ENCODE results near the gene LIN7B. TPM values are rescaled to one million over a fixed set of nuclear protein-coding genes. Genes with fewer than 3 reads are reported as not detected.
A peak's percentile ranks its signal among the peaks of the same experiment; 100 is the strongest.

The LIN7B gene
- total RNA-seq, 4 donors from 2014 or later, result 6.5 to 19.8 (median 13.2) TPM

DNA sequence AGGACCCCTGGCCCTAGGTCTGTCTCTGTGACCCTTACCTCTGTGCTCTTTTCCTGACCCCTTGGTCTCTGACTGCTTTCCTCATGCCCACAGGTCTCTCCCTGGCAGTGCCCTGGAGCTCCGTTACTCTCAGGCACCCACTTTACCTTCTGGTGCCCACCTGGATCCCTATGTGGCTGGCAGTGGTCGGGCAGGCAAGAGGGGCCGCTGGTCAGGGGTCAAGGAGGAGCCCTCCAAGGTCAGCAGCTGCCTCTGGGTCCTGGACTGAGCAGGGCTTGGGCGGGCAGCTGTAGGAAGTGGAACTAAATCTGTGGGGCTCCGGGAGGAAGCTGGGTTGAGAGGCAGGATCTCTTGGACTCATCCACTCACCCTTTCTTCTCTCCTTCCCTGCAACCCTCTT, 21.5 kb downstream of the LIN7B start:
- WGBS, 2 donors (ENCODE audit: low coverage in 1 of 2), result 60% methylated on average over 1 of the region's 5 CpGs; no CpG with 5 or more reads in 1 of the 2 donors
- Histone ChIP-seq H3K36me3 (no peaks in the 10 kb centered on the region), H3K27ac (peak overlapping the region in 2 of 4 donors; percentile 34 to 73)

DNA sequence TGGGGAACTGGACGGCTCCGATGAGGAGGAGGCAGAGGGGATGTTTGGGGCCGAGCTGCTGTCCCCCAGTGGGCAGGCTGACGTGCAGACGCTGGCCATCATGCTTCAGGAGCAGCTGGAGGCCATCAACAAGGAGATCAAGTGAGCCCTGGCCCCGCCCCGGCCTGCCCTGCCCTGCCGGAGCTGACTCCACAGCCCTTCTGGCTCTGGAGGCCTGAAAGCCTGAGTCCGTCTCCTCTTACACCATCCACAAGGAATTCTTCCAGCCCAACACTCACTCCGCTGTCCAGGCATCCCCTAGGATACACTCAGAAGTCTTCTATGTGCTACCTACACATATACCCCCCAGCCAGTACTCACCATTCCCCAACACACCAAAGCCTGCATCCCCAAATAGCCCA, 22.6 kb downstream of the LIN7B start:
- Histone ChIP-seq H3K36me3 (no peaks in the 10 kb centered on the region), H3K9me3 (no peaks in the 10 kb centered on the region), H3K4me3 (no peak overlapping the region), H3K4me1 (peaks cover 0 to 31% (median 12%) of the 10 kb centered on the region in 3 donors), H3K27me3 (no peaks in the 10 kb centered on the region), H3K27ac (peak overlapping the region in 3 of 4 donors; percentile 57 to 73 (median 72))
- TF ChIP-seq, protein P1, sequence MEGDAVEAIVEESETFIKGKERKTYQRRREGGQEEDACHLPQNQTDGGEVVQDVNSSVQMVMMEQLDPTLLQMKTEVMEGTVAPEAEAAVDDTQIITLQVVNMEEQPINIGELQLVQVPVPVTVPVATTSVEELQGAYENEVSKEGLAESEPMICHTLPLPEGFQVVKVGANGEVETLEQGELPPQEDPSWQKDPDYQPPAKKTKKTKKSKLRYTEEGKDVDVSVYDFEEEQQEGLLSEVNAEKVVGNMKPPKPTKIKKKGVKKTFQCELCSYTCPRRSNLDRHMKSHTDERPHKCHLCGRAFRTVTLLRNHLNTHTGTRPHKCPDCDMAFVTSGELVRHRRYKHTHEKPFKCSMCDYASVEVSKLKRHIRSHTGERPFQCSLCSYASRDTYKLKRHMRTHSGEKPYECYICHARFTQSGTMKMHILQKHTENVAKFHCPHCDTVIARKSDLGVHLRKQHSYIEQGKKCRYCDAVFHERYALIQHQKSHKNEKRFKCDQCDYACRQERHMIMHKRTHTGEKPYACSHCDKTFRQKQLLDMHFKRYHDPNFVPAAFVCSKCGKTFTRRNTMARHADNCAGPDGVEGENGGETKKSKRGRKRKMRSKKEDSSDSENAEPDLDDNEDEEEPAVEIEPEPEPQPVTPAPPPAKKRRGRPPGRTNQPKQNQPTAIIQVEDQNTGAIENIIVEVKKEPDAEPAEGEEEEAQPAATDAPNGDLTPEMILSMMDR (IDR thresholded peaks at IDR 0.05), result no peak
- TF ChIP-seq POLR2A (IDR thresholded peaks at IDR 0.05), result no peak
- no peak for TF ChIP-seq EP300 (IDR thresholded peaks at IDR 0.05)
- no peak for TF ChIP-seq POLR2AphosphoS5 (IDR thresholded peaks at IDR 0.05)
- ATAC-seq, result peak; percentile 81
- 40 to 56% methylated on average over 3 to 10 of the region's 10 CpGs for WGBS, 2 donors (ENCODE audit: low coverage in 1 of 2)

More for the DNA sequence above, 21.5 kb downstream of the LIN7B start:
- H3K27me3 ChIP-seq, result no peaks in the 10 kb centered on the region
- no peak for TF ChIP-seq POLR2A (IDR thresholded peaks at IDR 0.05)
- TF ChIP-seq EP300 (IDR thresholded peaks at IDR 0.05), result no peak
- TF ChIP-seq, protein P1 (IDR thresholded peaks at IDR 0.05), result no peak
- TF ChIP-seq POLR2AphosphoS5 (IDR thresholded peaks at IDR 0.05), result no peak
- no peaks in the 10 kb centered on the region for H3K9me3 ChIP-seq
- no peak overlapping the region for H3K4me3 ChIP-seq
- H3K4me1 ChIP-seq, result peaks cover 0 to 31% (median 12%) of the 10 kb centered on the region in 3 donors
- no peak for ATAC-seq

DNA sequence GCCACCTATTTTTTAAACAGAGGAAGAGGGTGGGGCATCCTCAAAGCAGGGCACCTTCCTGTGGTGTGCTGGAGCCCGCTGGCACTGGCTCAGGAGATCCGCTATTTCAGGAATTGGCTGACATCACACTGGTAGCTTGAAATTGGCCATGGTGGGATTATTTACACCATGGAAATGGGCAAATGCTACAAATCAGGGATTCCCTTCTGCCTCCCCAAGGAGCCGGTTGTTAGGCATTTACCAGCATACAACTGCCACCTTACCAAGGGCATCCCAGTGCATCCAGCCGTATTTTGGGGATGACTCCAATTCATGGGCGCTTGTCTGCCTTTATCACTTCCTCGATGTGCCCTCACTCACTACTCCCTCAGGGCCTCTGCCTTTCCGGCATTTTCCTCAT, 26.8 kb downstream of the LIN7B start:
- H3K4me3 ChIP-seq, result no peak overlapping the region
- H3K27me3 ChIP-seq, result no peaks in the 10 kb centered on the region
- no peak for ATAC-seq
- no peak overlapping the region for H3K27ac ChIP-seq
- H3K9me3 ChIP-seq, result no peaks in the 10 kb centered on the region
- peaks cover 0 to 32% (median 16%) of the 10 kb centered on the region in 3 donors for H3K4me1 ChIP-seq
- no peaks in the 10 kb centered on the region for H3K36me3 ChIP-seq
- TF ChIP-seq, protein P1 (IDR thresholded peaks at IDR 0.05), result no peak
- no peak for TF ChIP-seq EP300 (IDR thresholded peaks at IDR 0.05)
- TF ChIP-seq POLR2A (IDR thresholded peaks at IDR 0.05), result no peak
- no peak for TF ChIP-seq POLR2AphosphoS5 (IDR thresholded peaks at IDR 0.05)
- WGBS, 2 donors (ENCODE audit: low coverage in 1 of 2), result 92 to 94% methylated on average over 3 to 6 of the region's 7 CpGs

DNA sequence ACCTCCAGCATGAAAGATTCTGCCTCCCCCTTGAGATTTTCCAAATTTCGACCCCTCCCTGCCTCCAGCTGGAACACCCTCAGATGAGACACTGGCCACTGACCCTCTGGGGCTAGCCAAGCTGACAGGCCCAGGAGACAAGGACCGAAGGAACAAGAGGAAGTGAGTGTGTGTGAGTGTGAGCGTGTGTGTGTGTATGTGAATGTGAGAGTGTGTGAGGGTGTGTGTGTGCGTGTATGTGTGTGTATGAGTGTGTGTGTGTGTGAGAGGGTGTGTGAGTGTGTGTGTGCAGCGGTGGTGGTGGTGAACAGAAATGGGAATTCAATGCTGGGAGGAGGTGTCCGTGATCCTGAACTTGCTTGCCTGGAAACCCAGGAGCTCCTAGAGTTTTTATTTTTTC, 27.2 kb downstream of the LIN7B start:
- peaks cover 0 to 32% (median 20%) of the 10 kb centered on the region in 3 donors for H3K4me1 ChIP-seq
- no peak overlapping the region for H3K27ac ChIP-seq
- no peaks in the 10 kb centered on the region for H3K27me3 ChIP-seq
- no peak for TF ChIP-seq EP300 (IDR thresholded peaks at IDR 0.05)
- no peak for TF ChIP-seq POLR2A (IDR thresholded peaks at IDR 0.05)
- TF ChIP-seq, protein P1 (IDR thresholded peaks at IDR 0.05), result no peak
- no peak for TF ChIP-seq POLR2AphosphoS5 (IDR thresholded peaks at IDR 0.05)
- no peak for ATAC-seq
- H3K9me3 ChIP-seq, result no peaks in the 10 kb centered on the region
- H3K36me3 ChIP-seq, result no peaks in the 10 kb centered on the region
- H3K4me3 ChIP-seq, result no peak overlapping the region
- WGBS, 2 donors (ENCODE audit: low coverage in 1 of 2), result 79 to 82% methylated on average over 4 to 5 of the region's 6 CpGs

DNA sequence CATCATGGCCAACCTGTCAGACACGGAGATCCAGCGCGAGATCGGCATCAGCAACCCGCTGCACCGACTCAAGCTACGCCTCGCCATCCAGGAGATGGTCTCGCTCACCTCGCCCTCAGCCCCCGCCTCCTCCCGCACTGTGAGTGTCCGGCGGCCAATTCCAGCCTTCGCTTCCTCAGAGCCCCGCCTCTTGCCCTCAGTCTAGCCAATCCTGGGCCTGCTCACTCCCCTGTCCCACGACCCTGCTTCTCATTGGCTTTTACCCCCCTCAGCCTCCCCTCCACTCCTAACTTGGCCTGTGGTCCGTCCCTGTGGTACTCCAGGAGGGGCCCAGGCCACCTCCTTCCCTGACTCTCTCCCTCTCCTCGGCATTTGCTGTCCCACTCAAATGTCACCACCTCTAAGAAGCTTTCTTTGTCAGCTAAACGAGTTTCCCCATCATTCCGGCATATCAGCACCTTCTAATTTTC, 28.7 kb downstream of the LIN7B start:
- peak; percentile 98 for ATAC-seq
- no peaks in the 10 kb centered on the region for H3K36me3 ChIP-seq
- H3K27me3 ChIP-seq, result no peaks in the 10 kb centered on the region
- TF ChIP-seq EP300 (IDR thresholded peaks at IDR 0.05) (no peak), POLR2AphosphoS5 (IDR thresholded peaks at IDR 0.05) (no peak), POLR2A (IDR thresholded peaks at IDR 0.05) (no peak)
- TF ChIP-seq, protein P1 (IDR thresholded peaks at IDR 0.05), result no peak
- WGBS, 2 donors (ENCODE audit: low coverage in 1 of 2), result 0 to 5% methylated on average over 7 to 13 of the region's 21 CpGs
- no peaks in the 10 kb centered on the region for H3K9me3 ChIP-seq
- peak overlapping the region in 3 of 4 donors; percentile 45 to 64 (median 47) for H3K27ac ChIP-seq
- H3K4me1 ChIP-seq, result peaks cover 0 to 34% (median 21%) of the 10 kb centered on the region in 3 donors
- H3K4me3 ChIP-seq, result peak overlapping the region; percentile 23 to 56

Data from gastroesophageal sphincter (tissue), 4 donors.